K562 (cell line): ENCODE measurements around the gene HSD17B1. TPM values are rescaled to one million over a fixed set of nuclear protein-coding genes. Genes with fewer than 3 reads are reported as not detected.

ENCODE experiments used
- ATAC-seq: fragments of 200-7000 bp; cut with Tn5 transposase; 3 replicates; pipeline ENCODE4 v1.9.1; 2020; ENCODE audit warnings: moderate library complexity
- BruUV-seq: library from RNA; stranded (reverse); fragments of 400-500 nt; replicated peaks from 2 replicates; lab custom pipeline; 2021; lab: Mats Ljungman, UMichigan
- CTCF ChIA-PET: fragments of 300-600 bp; formaldehyde crosslinking; extraction: SDS; loops from one replicate; lab custom pipeline; 2021; ENCODE audit warnings: low intra/inter-chr PET ratio; lab: Yijun Ruan, JAX
- POLR2A ChIA-PET: fragments of 300-600, 350-650 bp; sonication (Branson Sonifier 250); formaldehyde crosslinking; extraction: SDS; loops from one replicate; lab custom pipeline; 2021; ENCODE audit warnings: antibody characterized with exemption, inconsistent platforms; lab: Yijun Ruan, JAX
- DNase-seq, 4 experiments: peaks; one replicate each; pipeline versions ENCODE4 v3.0.0 to v3.0.0-alpha.2; 2011 to 2018; ENCODE audit warnings: low spot score in 3 of 4, mixed read lengths in 3 of 4; ENCODE audit errors: extremely low read depth in 1 of 4
- FAIRE-seq: peaks from 2 replicates; lab custom pipeline; 2011; peaks lifted over from hg19 to GRCh38; lab: Jason Lieb, UNC
- H2AFZ ChIP-seq: 2 replicates; pipeline ENCODE4 v1.6.0; 2011; ENCODE audit warnings: low read depth, low read length, control low read depth, inconsistent platforms
- H3K27ac ChIP-seq: fragments of 200-600 bp; 3 replicates; pipeline ENCODE4 v1.8.0; 2011; ENCODE audit warnings: low read depth, mild to moderate bottlenecking, control low read depth, inconsistent platforms, low read length, moderate library complexity, mixed read lengths; ENCODE audit errors: extremely low read depth
- H3K27me3 ChIP-seq, 2 experiments: fragments of 300-600 bp in 1 of 2; 2 replicates in 1 of 2; 3 replicates in 1 of 2; pipeline versions ENCODE4 v1.6.0 to v1.8.0; 2011; ENCODE audit warnings: inconsistent platforms in 2 of 2, low read length in 2 of 2, mild to moderate bottlenecking in 1 of 2, mixed read lengths in 1 of 2, moderate library complexity in 1 of 2; ENCODE audit not compliant: control insufficient read depth in 2 of 2, insufficient read depth in 2 of 2
- H3K36me3 ChIP-seq: fragments of 300-600 bp; 3 replicates; pipeline ENCODE4 v1.8.0; 2011; ENCODE audit warnings: mild to moderate bottlenecking, low read length, inconsistent platforms; ENCODE audit not compliant: control insufficient read depth, insufficient read depth
- H3K4me1 ChIP-seq, 2 experiments: fragments of 200-600 bp in 1 of 2; replicated peaks in 1 of 2; 2 replicates in 1 of 2; 3 replicates in 1 of 2; pipeline versions ENCODE4 v1.5.1 to v1.8.0; 2011; ENCODE audit warnings: inconsistent platforms in 2 of 2, low read length in 2 of 2, mild to moderate bottlenecking in 1 of 2, mixed read lengths in 1 of 2, moderate library complexity in 1 of 2; ENCODE audit not compliant: control insufficient read depth in 2 of 2, insufficient read depth in 2 of 2
- H3K4me2 ChIP-seq: 2 replicates; pipeline ENCODE4 v1.6.1; 2011; ENCODE audit warnings: low read length, control low read depth, inconsistent platforms, mixed read lengths; ENCODE audit not compliant: insufficient read depth
- H3K4me3 ChIP-seq: fragments of 200-600 bp; sonication (generic), shearing (Covaris generic); 2 replicates; pipeline ENCODE4 v1.5.1; 2016; ENCODE audit warnings: control low read depth, inconsistent platforms
- H3K79me2 ChIP-seq: fragments of 200-600 bp; 3 replicates; pipeline ENCODE4 v1.8.0; 2011; ENCODE audit warnings: low read length, inconsistent platforms; ENCODE audit not compliant: control insufficient read depth, insufficient read depth
- H3K9ac ChIP-seq, 2 experiments: 2 replicates each; pipeline versions ENCODE4 v1.6.0 to v1.6.1; 2011; ENCODE audit warnings: low read depth in 2 of 2, low read length in 2 of 2, control low read depth in 1 of 2, inconsistent platforms in 1 of 2, mild to moderate bottlenecking in 1 of 2, mixed read lengths in 1 of 2; ENCODE audit not compliant: insufficient read depth in 1 of 2
- H3K9me1 ChIP-seq: one replicate; pipeline ENCODE4 v1.6.0; 2011; ENCODE audit warnings: inconsistent platforms, mild to moderate bottlenecking, low read length, moderate library complexity; ENCODE audit not compliant: control insufficient read depth, insufficient read depth
- H3K9me3 ChIP-seq: replicated peaks from 2 replicates; pipeline ENCODE4 v1.5.1; 2011; ENCODE audit warnings: low read depth, low read length, inconsistent platforms; ENCODE audit not compliant: control insufficient read depth, insufficient read depth
- H4K20me1 ChIP-seq: replicated peaks from 2 replicates; pipeline ENCODE4 v1.6.1; 2011; ENCODE audit warnings: low read length, inconsistent platforms, mixed read lengths; ENCODE audit not compliant: control insufficient read depth, insufficient read depth
- ATF7 ChIP-seq: fragments of 450-650 bp; IDR thresholded peaks from 2 replicates; pipeline ENCODE4 v1.7.1; 2014; ENCODE audit warnings: mild to moderate bottlenecking, moderate library complexity
- CBX5 ChIP-seq: IDR thresholded peaks from 2 replicates; pipeline ENCODE4 v1.6.1; 2014; ENCODE audit warnings: low read depth, borderline replicate concordance
- CHD2 ChIP-seq: IDR thresholded peaks from 2 replicates; pipeline ENCODE4 v1.6.1; 2011; ENCODE audit warnings: low read depth, low read length
- DMBX1 ChIP-seq: fragments of 250-450 bp; sonication (Bioruptor Pico); IDR thresholded peaks from 2 replicates; pipeline ENCODE4 v1.8.0; 2022; ENCODE audit warnings: inconsistent platforms, mild to moderate bottlenecking, moderate library complexity, borderline replicate concordance
- DPF2 ChIP-seq: fragments of 450-650 bp; IDR thresholded peaks from 2 replicates; pipeline ENCODE4 v1.6.1; 2016
- ETV6 ChIP-seq, 3 experiments: fragments of 150-350 bp in 1 of 3; sonication (generic) in 1 of 3; formaldehyde crosslinking in 1 of 3; IDR thresholded peaks; 2 replicates each; pipeline versions ENCODE4 v1.6.1 to v1.8.0; 2014 to 2022; ENCODE audit warnings: borderline replicate concordance in 2 of 3, low read depth in 2 of 3, antibody characterized with exemption in 1 of 3, low read length in 1 of 3, mild to moderate bottlenecking in 1 of 3, missing genetic modification reagents in 1 of 3
- NR4A1 ChIP-seq, 2 experiments: fragments of 250-450 bp in 1 of 2; fragments of 450-650 bp in 1 of 2; sonication (Bioruptor Pico) in 1 of 2; IDR thresholded peaks; 2 replicates each; pipeline versions ENCODE4 v1.4.0 to v1.6.1; 2016 to 2020; ENCODE audit warnings: mild to moderate bottlenecking in 2 of 2, missing compliant biosample characterization in 1 of 2, missing genetic modification characterization in 1 of 2, moderate library complexity in 1 of 2
- RAD21 ChIP-seq, 2 experiments: fragments of 250-450 bp in 1 of 2; fragments of 450-650 bp in 1 of 2; sonication (Bioruptor Pico) in 1 of 2; formaldehyde crosslinking in 1 of 2; IDR thresholded peaks in 1 of 2; conservative IDR thresholded peaks in 1 of 2; 2 replicates each; pipeline versions ENCODE4 v1.4.0 to v1.8.0; 2020 to 2022; ENCODE audit warnings: mild to moderate bottlenecking in 2 of 2, moderate library complexity in 1 of 2
- WGBS: fragments of 100-300 bp; shearing (Covaris generic); methylation state at CpG from one replicate; pipeline ENCODE4 v1.1.6; 2016; ENCODE audit warnings: low coverage, mixed read lengths; ENCODE audit not compliant: insufficient coverage; ENCODE audit errors: missing lambda C conversion rate; 5-methylcytosine and 5-hydroxymethylcytosine counted together
- in situ Hi-C: fragments of 300-500 bp; cut with MboI; formaldehyde crosslinking; loops from 4 replicates; pipeline ENCODE4 v1.15.0; 2018; ENCODE audit warnings: inconsistent platforms, mixed read lengths
- intact Hi-C: fragments of 100-400 bp; cut with micrococcal nuclease; formaldehyde crosslinking; loops from 2 replicates; pipeline ENCODE4 v1.14.2; 2022
- polyA plus RNA-seq, 8 experiments: library from polyadenylated mRNA; depleted of rRNA in 4 of 8; stranded (reverse) in 5 of 8; unstranded in 3 of 8; fragments of >200 nt; fragmentation: Nextera tagmentation in 2 of 8; fragmentation: Illumina TruSeq in 1 of 8; extraction: Ambion mirVana in 2 of 8; extraction: Trizol in 1 of 8; gene quantifications; 2 replicates each; pipeline versions ENCODE4 v1.2.1 to v1.2.3, GENCODE V29; 2011 to 2014; ENCODE audit warnings: inconsistent platforms in 1 of 8, missing spikeins in 1 of 8
- total RNA-seq, 7 experiments: library from RNA; depleted of rRNA in 6 of 7; stranded (reverse); fragments of >200 nt in 6 of 7; fragmentation: Illumina TruSeq in 2 of 7; extraction: Trizol in 2 of 7; gene quantifications; 2 replicates each; pipeline versions ENCODE4 v1.2.1 to v1.2.3, GENCODE V29; 2011 to 2021; ENCODE audit warnings: low replicate concordance in 1 of 7
- TF ChIP-seq, protein P1 (sequence below): sonication (generic); formaldehyde crosslinking; IDR thresholded peaks from 2 replicates; pipeline ENCODE4 v1.8.0; 2022; ENCODE audit warnings: missing genetic modification reagents, mild to moderate bottlenecking, moderate library complexity, borderline replicate concordance
- TF ChIP-seq, protein P2 (sequence below): fragments of 450-650 bp; IDR thresholded peaks from 2 replicates; pipeline ENCODE4 v1.6.1; 2016; ENCODE audit warnings: antibody characterized with exemption
- TF ChIP-seq, protein P3 (sequence below): fragments of 450-650 bp; formaldehyde crosslinking; IDR thresholded peaks from 2 replicates; pipeline ENCODE4 v1.4.0; 2020; ENCODE audit warnings: mild to moderate bottlenecking, moderate library complexity

Gene HSD17B1
- total and polyA plus RNA-seq, 9 of the 15 experiments (the other 6 are each of a cell fraction or from before 2014, with no cell fraction given) = 0.55 to 21.1 (median 3.6) TPM

DNA sequence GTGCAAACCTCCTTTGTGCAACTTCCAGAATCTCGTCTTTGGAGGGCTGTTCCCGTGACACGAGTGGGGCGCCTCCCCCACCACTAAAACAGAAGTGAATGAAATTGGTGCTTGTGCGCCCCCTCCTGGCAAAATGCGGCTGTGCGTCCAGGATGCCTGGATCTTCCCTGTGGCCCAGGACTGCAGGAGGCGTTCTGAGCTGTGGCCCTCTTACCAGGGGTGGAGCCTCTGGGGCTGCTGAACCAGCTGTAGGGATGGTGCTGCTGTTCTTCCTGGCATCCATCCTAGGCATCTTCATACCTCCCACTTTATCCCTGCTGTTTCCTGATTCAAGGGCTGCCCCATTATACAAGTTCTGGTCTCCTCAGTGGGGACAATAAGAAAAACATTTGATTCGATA lies 35.2 kb upstream of the HSD17B1 start:
- WGBS = 14% methylated on average over 9 of the region's 9 CpGs
- Histone ChIP-seq H3K9me3 (no peaks in the 10 kb centered on the region), H3K4me2 (peak overlapping the region; percentile 35; the same call in 1 of the 2 replicates), H3K36me3 (peaks cover 86% of the 10 kb centered on the region), H3K9ac (peak overlapping the region in 1 of 2 experiments; percentile 62; a peak in 1 of 4 replicates), H3K4me1 (peaks cover 51 to 63% of the 10 kb centered on the region in 2 experiments), H3K9me1 (peaks cover 7% of the 10 kb centered on the region), H3K79me2 (peaks cover 11% of the 10 kb centered on the region; the same call in 1 of the 3 replicates), H3K27me3 (no peaks in the 10 kb centered on the region), H3K27ac (peak overlapping the region; percentile 86), H2AFZ (no peak overlapping the region), H4K20me1 (no peaks in the 10 kb centered on the region), H3K4me3 (no peak overlapping the region)
- FAIRE-seq (peak; percentile 80), DNase-seq (peak; percentile 85 to 94 (median 91)), ATAC-seq (peak; percentile 80)
- ChIA-PET POLR2A (interaction anchor here (0.7 to 3.9 kb wide), 8 partner anchors 10 to 197 kb away, joined by 3 to 15 read pairs (median 4); partner anchors contain the start of genes CAVIN1, NAGLU and STAT3), CTCF (interaction anchor here (0.7 to 2.9 kb wide), 7 partner anchors 10 to 552 kb away, joined by 3 to 43 read pairs (median 4); partner anchors contain the start of genes NAGLU and VPS25)
- in situ Hi-C loops = no loop called here
- no TSS peak for BruUV-seq
- intact Hi-C loops = loop anchor here (5.0 kb wide), 4 partner anchors 45 to 195 kb away; no protein-coding TSS in a partner anchor
- TF ChIP-seq, protein P1, sequence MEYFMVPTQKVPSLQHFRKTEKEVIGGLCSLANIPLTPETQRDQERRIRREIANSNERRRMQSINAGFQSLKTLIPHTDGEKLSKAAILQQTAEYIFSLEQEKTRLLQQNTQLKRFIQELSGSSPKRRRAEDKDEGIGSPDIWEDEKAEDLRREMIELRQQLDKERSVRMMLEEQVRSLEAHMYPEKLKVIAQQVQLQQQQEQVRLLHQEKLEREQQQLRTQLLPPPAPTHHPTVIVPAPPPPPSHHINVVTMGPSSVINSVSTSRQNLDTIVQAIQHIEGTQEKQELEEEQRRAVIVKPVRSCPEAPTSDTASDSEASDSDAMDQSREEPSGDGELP (CRISPR knock-in tag) = peak; percentile 69
- TF ChIP-seq ATF7 (peak; percentile 53; the same call in 1 of the 2 replicates), CHD2 (peak; percentile 36; the same call in 1 of the 2 replicates), RAD21 (CRISPR knock-in tag; conservative IDR thresholded peaks at IDR 0.05 in 1 of 2, IDR thresholded peaks at IDR 0.05 in 1 of 2) (peak; percentile 73 to 82), DPF2 (no peak), CBX5 (no peak), ETV6 (IDR thresholded peaks at IDR 0.05; ENCODE audit: borderline replicate concordance in 1 of 2, low read depth in 2 of 2, low read length in 1 of 2) (0 out of 4 replicates have a peak, but pooled peaks of 1 of the 2 experiments have one; percentile 0), ETV6 (CRISPR knock-in tag; IDR thresholded peaks at IDR 0.05; ENCODE audit: borderline replicate concordance) (no peak), NR4A1 (CRISPR knock-in tag; IDR thresholded peaks at IDR 0.05) (no peak), NR4A1 (tag; IDR thresholded peaks at IDR 0.05) (no peak), DMBX1 (CRISPR knock-in tag) (no peak)
- TF ChIP-seq, protein P2, sequence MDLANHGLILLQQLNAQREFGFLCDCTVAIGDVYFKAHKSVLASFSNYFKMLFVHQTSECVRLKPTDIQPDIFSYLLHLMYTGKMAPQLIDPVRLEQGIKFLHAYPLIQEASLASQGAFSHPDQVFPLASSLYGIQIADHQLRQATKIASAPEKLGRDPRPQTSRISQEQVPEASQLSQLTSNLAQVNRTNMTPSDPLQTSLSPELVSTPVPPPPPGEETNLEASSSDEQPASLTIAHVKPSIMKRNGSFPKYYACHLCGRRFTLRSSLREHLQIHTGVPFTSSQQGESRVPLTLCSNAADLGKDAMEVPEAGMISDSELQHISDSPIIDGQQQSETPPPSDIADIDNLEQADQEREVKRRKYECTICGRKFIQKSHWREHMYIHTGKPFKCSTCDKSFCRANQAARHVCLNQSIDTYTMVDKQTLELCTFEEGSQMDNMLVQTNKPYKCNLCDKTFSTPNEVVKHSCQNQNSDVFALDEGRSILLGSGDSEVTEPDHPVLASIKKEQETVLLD = peak; percentile 48; the same call in 1 of the 2 replicates
- TF ChIP-seq, protein P3, sequence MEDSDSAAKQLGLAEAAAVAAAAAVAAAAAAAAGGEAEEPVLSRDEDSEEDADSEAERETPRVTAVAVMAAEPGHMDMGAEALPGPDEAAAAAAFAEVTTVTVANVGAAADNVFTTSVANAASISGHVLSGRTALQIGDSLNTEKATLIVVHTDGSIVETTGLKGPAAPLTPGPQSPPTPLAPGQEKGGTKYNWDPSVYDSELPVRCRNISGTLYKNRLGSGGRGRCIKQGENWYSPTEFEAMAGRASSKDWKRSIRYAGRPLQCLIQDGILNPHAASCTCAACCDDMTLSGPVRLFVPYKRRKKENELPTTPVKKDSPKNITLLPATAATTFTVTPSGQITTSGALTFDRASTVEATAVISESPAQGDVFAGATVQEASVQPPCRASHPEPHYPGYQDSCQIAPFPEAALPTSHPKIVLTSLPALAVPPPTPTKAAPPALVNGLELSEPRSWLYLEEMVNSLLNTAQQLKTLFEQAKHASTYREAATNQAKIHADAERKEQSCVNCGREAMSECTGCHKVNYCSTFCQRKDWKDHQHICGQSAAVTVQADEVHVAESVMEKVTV = peak; percentile 38
